H9 (cell line): Measurements from ENCODE around the gene AAMP. TPM values are rescaled to one million over a fixed set of nuclear protein-coding genes. Genes with fewer than 3 reads are reported as not detected.

ENCODE experiments used
- DNase-seq: peaks from one replicate; pipeline ENCODE4 v3.0.0-alpha.2; 2017
- H2AFZ ChIP-seq: one replicate; pipeline ENCODE4 v1.6.1; 2013; ENCODE audit warnings: mild to moderate bottlenecking, low read length, control low read depth, moderate library complexity
- H2AK5ac ChIP-seq: 2 replicates; pipeline ENCODE4 v1.6.1; 2013; ENCODE audit warnings: low read length, control low read depth, mixed read lengths; ENCODE audit not compliant: insufficient read length
- H2BK120ac ChIP-seq: one replicate; pipeline ENCODE4 v1.6.1; 2013; ENCODE audit warnings: low read depth, mild to moderate bottlenecking, low read length, control low read depth, inconsistent platforms; ENCODE audit not compliant: poor library complexity, severe bottlenecking
- H2BK12ac ChIP-seq: 2 replicates; pipeline ENCODE4 v1.6.1; 2013; ENCODE audit warnings: low read length, control low read depth, mixed read lengths, low read depth; ENCODE audit not compliant: insufficient read length
- H2BK15ac ChIP-seq: 2 replicates; pipeline ENCODE4 v1.6.1; 2013; ENCODE audit warnings: low read depth, low read length, control low read depth
- H2BK20ac ChIP-seq: one replicate; pipeline ENCODE4 v1.6.1; 2013; ENCODE audit warnings: low read depth, mild to moderate bottlenecking, low read length, control low read depth, inconsistent platforms; ENCODE audit not compliant: poor library complexity, severe bottlenecking
- H2BK5ac ChIP-seq: 2 replicates; pipeline ENCODE4 v1.6.1; 2013; ENCODE audit warnings: low read length, control low read depth, mixed read lengths; ENCODE audit not compliant: insufficient read length
- H3K14ac ChIP-seq: 2 replicates; pipeline ENCODE4 v1.6.1; 2013; ENCODE audit warnings: low read length, control low read depth; ENCODE audit not compliant: insufficient read depth
- H3K18ac ChIP-seq: 2 replicates; pipeline ENCODE4 v1.6.1; 2013; ENCODE audit warnings: low read depth, mild to moderate bottlenecking, mixed read lengths, low read length, control low read depth; ENCODE audit not compliant: insufficient read length
- H3K23ac ChIP-seq: 2 replicates; pipeline ENCODE4 v1.6.1; 2013; ENCODE audit warnings: low read length, control low read depth, mixed read lengths, low read depth; ENCODE audit not compliant: insufficient read length
- H3K23me2 ChIP-seq: 2 replicates; pipeline ENCODE4 v1.6.1; 2013; ENCODE audit warnings: low read depth, mild to moderate bottlenecking, mixed read lengths, low read length, control low read depth; ENCODE audit not compliant: insufficient read length, poor library complexity, severe bottlenecking
- H3K27ac ChIP-seq: 2 replicates; pipeline ENCODE4 v1.5.1; 2013; ENCODE audit warnings: low read length, control low read depth, mixed read lengths, low read depth; ENCODE audit not compliant: insufficient read length
- H3K27me3 ChIP-seq: 2 replicates; pipeline ENCODE4 v1.6.1; 2013; ENCODE audit warnings: low read length, control low read depth, inconsistent platforms; ENCODE audit not compliant: insufficient read depth
- H3K4ac ChIP-seq: 2 replicates; pipeline ENCODE4 v1.6.1; 2013; ENCODE audit warnings: low read depth, mild to moderate bottlenecking, control low read depth, inconsistent platforms, low read length, moderate library complexity
- H3K4me1 ChIP-seq: 2 replicates; pipeline ENCODE4 v1.6.1; 2013; ENCODE audit warnings: low read length, control low read depth, inconsistent platforms; ENCODE audit not compliant: insufficient read depth
- H3K4me2 ChIP-seq: 2 replicates; pipeline ENCODE4 v1.6.1; 2013; ENCODE audit warnings: low read length, control low read depth, mixed read lengths; ENCODE audit not compliant: insufficient read length, insufficient read depth
- H3K56ac ChIP-seq: 2 replicates; pipeline ENCODE4 v1.6.1; 2013; ENCODE audit warnings: low read depth, mild to moderate bottlenecking, mixed read lengths, low read length, control low read depth; ENCODE audit not compliant: insufficient read length
- H3K79me1 ChIP-seq: 2 replicates; pipeline ENCODE4 v1.6.1; 2013; ENCODE audit warnings: low read depth, mild to moderate bottlenecking, moderate library complexity, low read length, control low read depth, inconsistent platforms; ENCODE audit not compliant: insufficient read depth, poor library complexity, severe bottlenecking
- H3K79me2 ChIP-seq: 2 replicates; pipeline ENCODE4 v1.6.1; 2013; ENCODE audit warnings: low read length, control low read depth, inconsistent platforms; ENCODE audit not compliant: insufficient read depth
- H3K9ac ChIP-seq: 2 replicates; pipeline ENCODE4 v1.6.1; 2013; ENCODE audit warnings: low read length, control low read depth, mixed read lengths; ENCODE audit not compliant: insufficient read length; ENCODE audit errors: extremely low read depth
- H3K9me3 ChIP-seq: one replicate; pipeline ENCODE4 v1.6.1; 2013; ENCODE audit warnings: low read depth, low read length, inconsistent platforms; ENCODE audit not compliant: control insufficient read depth
- H3T11ph ChIP-seq: one replicate; pipeline ENCODE4 v1.6.1; 2013; ENCODE audit warnings: mild to moderate bottlenecking, low read length, control low read depth, inconsistent platforms
- H4K20me1 ChIP-seq: one replicate; pipeline ENCODE4 v1.6.1; 2013; ENCODE audit not compliant: control insufficient read depth, insufficient read length, insufficient read depth
- H4K5ac ChIP-seq: 2 replicates; pipeline ENCODE4 v1.6.1; 2013; ENCODE audit warnings: low read depth, mild to moderate bottlenecking, mixed read lengths, low read length, control low read depth; ENCODE audit not compliant: insufficient read length
- H4K8ac ChIP-seq: replicated peaks from 2 replicates; pipeline ENCODE4 v1.6.1; 2013; ENCODE audit warnings: low read length, control low read depth, mixed read lengths, low read depth; ENCODE audit not compliant: insufficient read length
- H4K91ac ChIP-seq: 2 replicates; pipeline ENCODE4 v1.6.1; 2013; ENCODE audit warnings: low read depth, mild to moderate bottlenecking, moderate library complexity, mixed read lengths, low read length, control low read depth; ENCODE audit not compliant: insufficient read length
- H3K27ac Mint-ChIP-seq, 3 experiments: 2 replicates in 2 of 3; 3 replicates in 1 of 3; pipeline ENCODE4 v1.8.0; 2020 to 2021; ENCODE audit warnings: mixed read lengths in 3 of 3, mild to moderate bottlenecking in 1 of 3, moderate library complexity in 1 of 3
- H3K27me3 Mint-ChIP-seq: 2 replicates; pipeline ENCODE4 v1.8.0; 2021; ENCODE audit warnings: low read depth, mild to moderate bottlenecking, moderate library complexity, mixed read lengths
- H3K36me3 Mint-ChIP-seq, 3 experiments: 2 replicates in 2 of 3; 3 replicates in 1 of 3; pipeline ENCODE4 v1.8.0; 2020 to 2021; ENCODE audit warnings: low read depth in 3 of 3, mixed read lengths in 3 of 3; ENCODE audit not compliant: insufficient read depth in 1 of 3
- H3K4me1 Mint-ChIP-seq, 2 experiments: 2 replicates each; pipeline ENCODE4 v1.8.0; 2020; ENCODE audit warnings: mixed read lengths in 2 of 2
- H3K4me3 Mint-ChIP-seq, 2 experiments: 2 replicates in 1 of 2; 3 replicates in 1 of 2; pipeline ENCODE4 v1.8.0; 2020 to 2021; ENCODE audit warnings: mild to moderate bottlenecking in 2 of 2, mixed read lengths in 2 of 2, moderate library complexity in 1 of 2
- H3K9me3 Mint-ChIP-seq, 2 experiments: 2 replicates in 1 of 2; 3 replicates in 1 of 2; pipeline ENCODE4 v1.8.0; 2020; ENCODE audit warnings: mild to moderate bottlenecking in 2 of 2, mixed read lengths in 2 of 2, moderate library complexity in 1 of 2
- WGBS: extraction: QIAGEN DNeasy Blood & Tissue Kit; methylation state at CpG from one replicate; pipeline ENCODE4 v1.1.7; 2013; ENCODE audit warnings: missing lambda C conversion rate, low lambda C conversion rate, mixed read lengths; ENCODE audit not compliant: insufficient read length; ENCODE audit errors: extremely low coverage; 5-methylcytosine and 5-hydroxymethylcytosine counted together
- total RNA-seq: library from RNA; stranded (reverse); gene quantifications from 2 replicates; pipeline ENCODE4 v1.2.1, GENCODE V29; 2021
- TF ChIP-seq, protein P1 (sequence below): fragments of 200-600 bp; sonication (generic); conservative IDR thresholded peaks from 3 replicates; pipeline ENCODE4 v1.8.0; 2021; ENCODE audit warnings: antibody characterized with exemption, mild to moderate bottlenecking

AAMP gene
- total RNA-seq, 1 experiment from 2014 or later = 103 TPM

DNA sequence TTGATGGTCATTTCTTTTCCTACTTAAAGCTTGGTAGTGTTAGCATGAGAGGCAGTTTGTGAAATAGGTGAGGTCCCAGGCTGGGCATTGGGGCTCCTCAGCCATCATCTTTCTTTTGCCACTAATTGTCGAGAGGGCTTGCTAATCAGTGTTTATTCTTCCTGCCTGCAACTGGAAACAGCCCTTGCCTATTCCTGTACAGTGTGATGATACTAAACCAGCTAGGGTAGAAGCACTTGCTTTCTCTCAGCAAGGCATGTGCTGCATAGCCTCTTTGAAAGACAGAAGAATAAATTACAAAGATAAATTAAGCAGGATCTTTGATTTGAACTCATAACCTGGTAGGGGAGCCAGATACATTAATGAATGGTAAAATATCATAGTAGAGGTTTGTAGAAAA lies 25.7 kb downstream of the AAMP start:
- Mint-ChIP-seq H3K4me3 (no peak overlapping the region), H3K27ac (peak overlapping the region in 1 of 3 experiments; percentile 48; a peak in 1 of 7 replicates), H3K36me3 (peaks cover 41 to 98% (median 75%) of the 10 kb centered on the region in 3 experiments; a peak in 6 of 7 replicates), H3K27me3 (no peaks in the 10 kb centered on the region), H3K9me3 (no peaks in the 10 kb centered on the region), H3K4me1 (no peaks in the 10 kb centered on the region)
- H4K20me1 ChIP-seq = no peaks in the 10 kb centered on the region
- H3T11ph ChIP-seq = no peak overlapping the region
- H3K23me2 ChIP-seq = no peaks in the 10 kb centered on the region
- H3K14ac ChIP-seq = no peak overlapping the region
- H2AK5ac ChIP-seq = no peak overlapping the region
- no peak overlapping the region for H3K9ac ChIP-seq
- no CpG with 5 or more reads among the region's 1 CpG for WGBS
- no peak overlapping the region for H3K4ac ChIP-seq
- H3K18ac ChIP-seq = no peak overlapping the region
- no peaks in the 10 kb centered on the region for H3K79me2 ChIP-seq
- H2BK5ac ChIP-seq = no peak overlapping the region
- no peak overlapping the region for H2BK20ac ChIP-seq
- H3K27me3 ChIP-seq = no peaks in the 10 kb centered on the region
- H4K91ac ChIP-seq = no peak overlapping the region
- DNase-seq = no peak
- no peak overlapping the region for H2BK15ac ChIP-seq
- H3K4me2 ChIP-seq = no peak overlapping the region
- no peak overlapping the region for H2BK12ac ChIP-seq
- no peak overlapping the region for H2BK120ac ChIP-seq
- TF ChIP-seq, protein P1, sequence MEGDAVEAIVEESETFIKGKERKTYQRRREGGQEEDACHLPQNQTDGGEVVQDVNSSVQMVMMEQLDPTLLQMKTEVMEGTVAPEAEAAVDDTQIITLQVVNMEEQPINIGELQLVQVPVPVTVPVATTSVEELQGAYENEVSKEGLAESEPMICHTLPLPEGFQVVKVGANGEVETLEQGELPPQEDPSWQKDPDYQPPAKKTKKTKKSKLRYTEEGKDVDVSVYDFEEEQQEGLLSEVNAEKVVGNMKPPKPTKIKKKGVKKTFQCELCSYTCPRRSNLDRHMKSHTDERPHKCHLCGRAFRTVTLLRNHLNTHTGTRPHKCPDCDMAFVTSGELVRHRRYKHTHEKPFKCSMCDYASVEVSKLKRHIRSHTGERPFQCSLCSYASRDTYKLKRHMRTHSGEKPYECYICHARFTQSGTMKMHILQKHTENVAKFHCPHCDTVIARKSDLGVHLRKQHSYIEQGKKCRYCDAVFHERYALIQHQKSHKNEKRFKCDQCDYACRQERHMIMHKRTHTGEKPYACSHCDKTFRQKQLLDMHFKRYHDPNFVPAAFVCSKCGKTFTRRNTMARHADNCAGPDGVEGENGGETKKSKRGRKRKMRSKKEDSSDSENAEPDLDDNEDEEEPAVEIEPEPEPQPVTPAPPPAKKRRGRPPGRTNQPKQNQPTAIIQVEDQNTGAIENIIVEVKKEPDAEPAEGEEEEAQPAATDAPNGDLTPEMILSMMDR = no peak
- no peak overlapping the region for H2AFZ ChIP-seq
- no peak overlapping the region for H3K56ac ChIP-seq
- H4K5ac ChIP-seq = no peak overlapping the region
- no peak overlapping the region for H3K23ac ChIP-seq
- H3K9me3 ChIP-seq = no peaks in the 10 kb centered on the region
- no peaks in the 10 kb centered on the region for H3K79me1 ChIP-seq
- no peak overlapping the region for H4K8ac ChIP-seq
- H3K27ac ChIP-seq = no peak overlapping the region
- no peaks in the 10 kb centered on the region for H3K4me1 ChIP-seq
